Stimulated activated CD4-positive, alpha-beta T cell treated with anti-CD3 and anti-CD28 coated beads, Interleukin-15, amount 100 ng/mL, for 24 hours (primary cell): ENCODE results near the gene OR13H1.
"Not testable (repeated sequence)": the region's sequence is repeated elsewhere in the genome, so short reads cannot be mapped to it uniquely, and the experiment has no call there.

Experiments used
- DNase-seq: peaks from one replicate; pipeline ENCODE4 v3.0.0-alpha.2; 2020

Gene OR13H1

GRCh38 chrX:131543774-131544173, at the start of gene OR13H1:
Gene OR13H1 (plus strand): TSS chrX:131544074. CDS start chrX:131544074, 0 bp downstream.
- DNase-seq = no peak

- DNase-seq = not testable (repeated sequence)
Measured at GRCh38 chrX:131501556-131501955, 42.3 kb upstream of the OR13H1 start.

GRCh38 chrX:131513159-131513914, 30.5 kb upstream of the OR13H1 start:
- DNase-seq = no peak

DNA sequence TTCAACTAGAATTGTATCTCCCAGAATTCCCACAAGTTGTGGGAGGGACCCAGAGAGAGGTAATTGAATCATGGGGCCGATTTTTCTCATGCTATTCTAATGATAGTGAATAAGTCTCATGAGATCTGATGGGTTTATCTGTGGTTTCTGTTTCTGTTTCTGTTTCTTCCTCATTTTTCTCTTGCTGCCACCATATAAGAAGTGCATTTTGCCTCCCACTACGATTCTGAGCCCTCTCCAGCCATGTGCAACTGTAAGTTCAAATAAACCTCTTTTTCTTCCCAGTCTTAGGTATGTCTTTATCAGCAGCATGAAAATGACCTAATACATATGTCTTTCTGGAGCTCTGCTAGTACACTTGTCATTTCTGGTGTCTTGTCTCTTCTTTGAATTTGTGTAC, 22.1 kb upstream of the OR13H1 start:
- no peak for DNase-seq

DNA sequence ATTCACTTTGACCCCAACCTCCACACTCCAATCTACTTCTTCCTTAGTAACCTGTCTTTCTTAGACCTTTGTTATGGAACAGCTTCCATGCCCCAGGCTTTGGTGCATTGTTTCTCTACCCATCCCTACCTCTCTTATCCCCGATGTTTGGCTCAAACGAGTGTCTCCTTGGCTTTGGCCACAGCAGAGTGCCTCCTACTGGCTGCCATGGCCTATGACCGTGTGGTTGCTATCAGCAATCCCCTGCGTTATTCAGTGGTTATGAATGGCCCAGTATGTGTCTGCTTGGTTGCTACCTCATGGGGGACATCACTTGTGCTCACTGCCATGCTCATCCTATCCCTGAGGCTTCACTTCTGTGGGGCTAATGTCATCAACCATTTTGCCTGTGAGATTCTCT, 344 bp downstream of the OR13H1 start:
- DNase-seq = no peak

DNA sequence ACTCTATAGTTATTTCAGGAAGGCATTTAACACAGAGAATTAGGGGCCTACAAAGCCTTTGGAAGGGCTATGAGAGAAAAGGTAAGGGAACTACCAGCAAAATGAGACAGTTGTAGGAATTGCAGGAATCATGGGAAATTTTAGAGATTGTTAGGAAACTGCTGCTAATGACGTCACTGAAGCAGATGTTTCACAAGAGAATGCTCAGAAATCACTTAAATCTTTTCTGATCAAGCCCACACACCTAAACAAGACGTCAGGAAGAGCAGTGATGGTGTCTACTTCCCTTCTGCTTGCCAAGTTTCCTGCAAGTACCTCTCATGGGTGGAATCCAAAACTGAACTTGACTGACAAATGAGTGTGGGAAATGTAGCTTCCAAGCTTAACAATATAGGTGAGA, 5.1 kb downstream of the OR13H1 start:
- no peak for DNase-seq

GRCh38 chrX:131552453-131552852, 8.6 kb downstream of the OR13H1 start:
- DNase-seq = not testable (repeated sequence)

DNA sequence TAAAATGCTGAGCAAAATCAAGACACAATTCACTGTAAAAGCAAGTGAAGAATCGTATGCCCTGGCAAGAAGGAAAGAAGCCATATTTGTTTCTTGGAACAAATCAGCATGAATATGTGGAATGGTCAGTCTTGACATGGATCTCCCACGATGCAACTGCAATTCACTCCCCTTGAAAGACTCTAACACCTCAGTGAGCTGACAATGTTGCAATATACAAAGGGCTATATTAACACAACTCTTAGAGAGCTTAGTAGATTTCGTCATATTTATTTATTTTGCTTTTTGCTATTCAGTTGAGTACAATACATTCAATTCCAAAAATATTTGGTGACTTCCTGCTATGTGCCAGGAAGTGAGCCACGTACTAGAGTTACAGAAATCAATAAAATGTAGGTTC, 14.7 kb downstream of the OR13H1 start:
- no peak for DNase-seq

GRCh38 chrX:131564553-131565229, 20.8 kb downstream of the OR13H1 start:
- DNase-seq = no peak

- DNase-seq = no peak
Measured at GRCh38 chrX:131565909-131566308, 22.0 kb downstream of the OR13H1 start.

GRCh38 chrX:131571348-131571747, 27.5 kb downstream of the OR13H1 start:
- DNase-seq = no peak

DNA sequence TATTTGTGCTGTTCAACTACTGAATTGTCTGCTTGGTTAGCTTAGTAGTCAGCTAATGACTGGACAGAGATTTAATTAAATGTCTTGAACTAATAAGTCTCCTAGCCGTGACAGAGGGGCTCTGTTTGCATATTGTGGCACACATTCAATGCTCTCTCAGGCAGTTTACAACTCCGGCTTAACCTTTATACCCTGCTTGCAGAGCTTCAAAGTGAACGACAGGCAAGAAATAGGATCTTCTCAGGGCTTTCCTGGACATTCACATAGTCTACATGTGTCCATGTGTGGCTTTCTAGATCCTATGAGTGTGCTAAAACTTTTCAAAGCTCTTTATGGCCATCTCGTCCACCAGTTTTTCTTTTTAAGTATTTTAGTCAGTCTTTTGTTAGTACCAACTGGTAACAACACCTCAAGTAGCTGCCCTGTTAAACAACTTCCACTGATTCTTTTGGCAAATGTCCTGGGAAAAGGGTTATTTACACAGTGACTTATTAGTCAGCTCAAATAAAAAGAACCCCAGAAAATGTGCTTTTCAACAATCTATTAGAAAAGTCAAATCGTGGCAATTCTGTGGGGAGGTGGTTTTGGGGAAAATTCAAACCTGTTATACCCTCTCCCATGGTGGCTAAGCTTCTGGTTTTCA, 28.6 kb downstream of the OR13H1 start:
- no peak for DNase-seq

DNA sequence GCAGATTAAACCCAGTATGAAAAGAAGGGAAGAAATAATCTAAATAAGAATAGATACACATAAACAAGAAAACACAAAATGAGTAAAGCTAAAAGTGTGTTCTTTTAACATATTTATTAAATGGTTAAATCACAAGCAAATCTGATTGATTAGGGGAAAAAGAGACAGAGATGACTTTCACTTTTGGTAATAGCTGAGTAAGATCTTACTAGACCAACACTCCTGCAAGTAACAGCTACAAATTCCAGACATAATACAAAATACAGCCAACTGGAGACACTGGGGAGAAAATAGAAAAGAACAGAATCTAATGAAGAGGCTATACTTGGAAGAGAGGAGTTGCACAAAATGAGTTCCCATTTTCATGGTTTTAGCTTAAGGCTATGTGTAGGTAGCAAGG, 33.5 kb downstream of the OR13H1 start:
- no peak for DNase-seq

DNA sequence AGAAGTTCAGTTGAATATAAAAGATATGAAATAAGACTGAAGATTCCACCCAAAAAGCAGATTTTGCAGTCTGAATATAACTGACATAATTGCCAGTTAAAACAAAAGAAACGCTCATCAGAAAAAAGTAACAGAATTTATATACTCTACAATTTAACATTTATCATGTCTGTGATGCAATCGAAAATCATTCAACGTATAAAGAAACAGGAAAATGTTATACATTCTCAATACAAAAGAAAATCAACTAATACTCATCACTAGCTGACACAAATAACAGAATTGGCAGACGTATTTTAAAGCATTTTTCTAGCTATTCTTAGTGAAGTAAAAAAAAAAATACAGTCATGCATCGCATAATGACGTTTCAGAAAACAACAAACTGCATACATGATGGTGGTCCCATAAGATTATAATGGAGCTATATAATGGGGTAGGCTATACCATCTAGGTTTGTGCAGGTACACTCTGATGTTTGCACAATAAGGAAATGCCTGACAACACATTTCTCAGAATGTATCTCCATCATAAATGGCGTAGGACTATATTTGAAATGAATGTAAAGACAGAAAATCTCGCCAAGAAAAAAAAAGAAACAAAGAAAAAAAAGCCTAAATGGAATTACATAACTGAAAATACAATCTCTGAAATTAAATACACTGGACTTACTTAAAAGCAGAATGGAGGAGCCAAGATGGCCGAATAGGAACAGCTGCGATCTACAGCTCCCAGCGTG, 34.3 kb downstream of the OR13H1 start:
- no peak for DNase-seq

DNA sequence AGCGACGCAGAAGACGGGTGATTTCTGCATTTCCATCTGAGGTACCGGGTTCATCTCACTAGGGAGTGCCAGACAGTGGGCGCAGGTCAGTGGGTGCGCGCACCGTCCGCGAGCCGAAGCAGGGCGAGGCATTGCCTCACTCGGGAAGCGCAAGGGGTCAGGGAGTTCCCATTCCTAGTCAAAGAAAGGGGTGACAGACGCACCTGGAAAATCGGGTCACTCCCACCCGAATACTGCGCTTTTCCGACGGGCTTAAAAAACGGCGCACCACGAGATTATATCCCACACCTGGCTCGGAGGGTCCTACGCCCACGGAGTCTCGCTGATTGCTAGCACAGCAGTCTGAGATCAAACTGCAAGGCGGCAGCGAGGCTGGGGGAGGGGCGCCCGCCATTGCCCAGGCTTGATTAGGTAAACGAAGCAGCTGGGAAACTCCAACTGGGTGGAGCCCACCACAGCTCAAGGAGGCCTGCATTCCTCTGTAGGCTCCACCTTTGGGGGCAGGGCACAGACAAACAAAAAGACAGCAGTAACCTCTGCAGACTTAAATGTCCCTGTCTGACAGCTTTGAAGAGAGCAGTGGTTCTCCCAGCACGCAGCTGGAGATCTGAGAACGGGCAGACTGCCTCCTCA, 35.0 kb downstream of the OR13H1 start:
- not testable (repeated sequence) for DNase-seq

- DNase-seq = no peak
Measured at GRCh38 chrX:131588995-131589394, 45.1 kb downstream of the OR13H1 start.
